Measurements from ENCODE around the gene THADA.
A peak's percentile ranks its signal among the peaks of the same experiment; 100 is the strongest.

Gene THADA

DNA sequence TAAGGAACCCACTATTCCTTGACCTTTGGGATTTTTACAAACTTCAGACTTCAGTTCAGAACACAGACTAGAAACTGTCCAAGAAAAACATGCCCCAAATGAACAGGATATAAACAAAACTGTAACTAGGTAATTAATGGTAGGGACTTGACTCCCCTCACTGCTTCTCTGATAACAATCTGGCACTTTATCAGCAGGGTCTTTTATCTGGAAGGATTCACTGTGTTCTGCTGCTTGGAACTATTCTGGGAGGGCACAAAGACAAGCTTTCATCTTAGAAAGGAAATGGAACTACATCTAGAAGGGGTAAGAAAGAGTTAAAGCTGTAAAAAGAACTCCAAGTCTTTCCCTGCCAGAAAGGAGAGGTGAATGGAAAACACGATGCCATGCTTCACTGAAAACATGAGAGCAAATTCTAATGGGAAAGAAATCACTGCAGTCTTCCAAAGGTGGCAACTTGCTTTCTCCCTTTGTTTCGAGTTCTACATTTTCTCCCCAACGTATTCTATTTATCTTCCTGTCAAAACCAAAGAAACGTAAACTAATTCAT, 181.2 kb downstream of the THADA start:
- Mint-ChIP-seq H3K36me3 (peaks cover 12 to 45% of the 10 kb centered on the region in 2 donors), H3K27me3 (no peaks in the 10 kb centered on the region), H3K4me3 (no peak overlapping the region), H3K27ac (no peak overlapping the region), H3K4me1 (peaks cover 5 to 8% of the 10 kb centered on the region in 2 donors), H3K9me3 (no peaks in the 10 kb centered on the region)
- ATAC-seq (replicated peaks) (no peak), DNase-seq (no peak)

DNA sequence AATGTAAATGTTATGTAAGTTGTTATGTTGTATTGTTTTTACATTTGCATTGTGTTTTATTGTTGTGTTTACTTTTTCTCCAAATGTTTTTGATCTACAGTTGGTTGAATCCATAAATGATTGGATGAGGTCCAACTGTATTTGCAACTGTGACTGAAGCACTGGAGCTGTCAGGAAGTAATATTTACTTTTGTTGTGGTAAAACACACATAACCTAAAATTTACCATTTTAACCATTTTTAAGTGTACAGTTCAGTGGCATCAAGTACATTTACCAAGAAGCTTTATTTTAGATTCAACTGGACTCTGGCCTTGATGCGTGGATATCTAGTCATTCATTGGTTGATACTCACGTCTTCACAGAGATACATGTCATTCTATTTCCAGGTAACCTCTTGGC, 181.8 kb downstream of the THADA start:
- H3K4me3 Mint-ChIP-seq, result no peak overlapping the region
- H3K4me1 Mint-ChIP-seq, result peaks cover 5 to 9% of the 10 kb centered on the region in 2 donors
- no peaks in the 10 kb centered on the region for H3K9me3 Mint-ChIP-seq
- H3K36me3 Mint-ChIP-seq, result peaks cover 10 to 42% of the 10 kb centered on the region in 2 donors
- ATAC-seq (replicated peaks), result no peak
- no peak for DNase-seq
- no peak overlapping the region for H3K27ac Mint-ChIP-seq
- no peaks in the 10 kb centered on the region for H3K27me3 Mint-ChIP-seq

DNA sequence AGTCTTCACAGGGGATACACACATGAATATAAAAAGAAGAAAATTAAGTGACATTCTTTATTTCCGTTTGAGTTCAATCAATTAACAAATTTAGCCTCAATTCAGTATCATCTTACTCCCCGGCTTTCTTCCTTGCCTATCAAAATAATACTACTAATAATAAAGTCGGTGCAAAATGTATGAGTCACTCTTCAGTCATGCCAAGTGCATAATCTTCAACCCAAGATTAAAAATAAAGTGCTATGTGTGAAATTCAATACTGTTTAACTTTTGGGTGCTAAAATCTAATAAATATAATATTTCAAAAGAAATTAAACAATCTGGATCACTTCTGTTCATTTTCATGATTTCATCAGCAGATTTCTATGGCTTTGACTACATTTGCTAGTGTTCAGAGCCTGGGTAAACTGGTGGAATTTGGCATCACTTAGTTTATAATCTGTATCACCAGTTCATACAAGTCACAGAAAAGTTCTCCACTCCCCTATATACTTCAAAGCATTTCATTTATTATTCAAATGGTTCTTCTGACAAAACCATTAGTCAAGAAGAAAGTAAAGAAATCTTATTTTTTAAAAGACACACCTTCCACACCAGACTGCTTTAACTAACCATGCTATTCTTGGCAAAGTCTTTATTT, 183.6 kb downstream of the THADA start:
- ATAC-seq (replicated peaks) (no peak), DNase-seq (no peak)
- H3K4me3 Mint-ChIP-seq, result no peak overlapping the region
- H3K27ac Mint-ChIP-seq, result no peak overlapping the region
- no peaks in the 10 kb centered on the region for H3K27me3 Mint-ChIP-seq
- H3K36me3 Mint-ChIP-seq, result peaks cover 5 to 28% of the 10 kb centered on the region in 2 donors
- peaks cover 6 to 14% of the 10 kb centered on the region in 2 donors for H3K4me1 Mint-ChIP-seq
- no peaks in the 10 kb centered on the region for H3K9me3 Mint-ChIP-seq

DNA sequence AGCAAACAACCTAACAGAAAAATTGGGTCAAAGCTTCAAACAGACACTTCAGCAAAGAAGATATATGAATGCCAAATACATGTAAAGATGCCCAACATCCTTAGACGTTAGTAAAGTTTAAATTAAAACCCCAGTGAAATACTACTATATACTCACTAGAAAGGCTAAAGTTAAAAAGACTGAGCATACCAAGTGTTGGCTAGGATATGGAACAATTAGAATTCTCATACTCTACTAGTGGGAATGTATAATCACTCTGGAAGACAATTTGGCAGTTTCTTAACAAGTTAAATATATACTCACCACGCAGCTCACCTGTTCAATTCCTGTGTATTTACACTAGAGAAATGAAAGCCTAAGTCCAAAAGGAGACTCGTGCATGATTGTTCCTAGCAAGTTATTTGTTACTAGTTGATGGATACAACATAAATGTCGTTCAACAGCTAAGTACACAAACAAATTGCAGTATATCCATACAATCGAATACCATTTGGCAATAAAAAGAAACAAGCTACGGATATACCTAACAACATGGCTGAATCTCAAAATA, 185.7 kb downstream of the THADA start:
- ATAC-seq (replicated peaks), result no peak
- H3K36me3 Mint-ChIP-seq, result peaks cover 5 to 26% of the 10 kb centered on the region in 2 donors
- peaks cover 6 to 13% of the 10 kb centered on the region in 2 donors for H3K4me1 Mint-ChIP-seq
- no peaks in the 10 kb centered on the region for H3K27me3 Mint-ChIP-seq
- H3K27ac Mint-ChIP-seq, result no peak overlapping the region
- H3K9me3 Mint-ChIP-seq, result no peaks in the 10 kb centered on the region
- no peak for DNase-seq
- H3K4me3 Mint-ChIP-seq, result no peak overlapping the region

DNA sequence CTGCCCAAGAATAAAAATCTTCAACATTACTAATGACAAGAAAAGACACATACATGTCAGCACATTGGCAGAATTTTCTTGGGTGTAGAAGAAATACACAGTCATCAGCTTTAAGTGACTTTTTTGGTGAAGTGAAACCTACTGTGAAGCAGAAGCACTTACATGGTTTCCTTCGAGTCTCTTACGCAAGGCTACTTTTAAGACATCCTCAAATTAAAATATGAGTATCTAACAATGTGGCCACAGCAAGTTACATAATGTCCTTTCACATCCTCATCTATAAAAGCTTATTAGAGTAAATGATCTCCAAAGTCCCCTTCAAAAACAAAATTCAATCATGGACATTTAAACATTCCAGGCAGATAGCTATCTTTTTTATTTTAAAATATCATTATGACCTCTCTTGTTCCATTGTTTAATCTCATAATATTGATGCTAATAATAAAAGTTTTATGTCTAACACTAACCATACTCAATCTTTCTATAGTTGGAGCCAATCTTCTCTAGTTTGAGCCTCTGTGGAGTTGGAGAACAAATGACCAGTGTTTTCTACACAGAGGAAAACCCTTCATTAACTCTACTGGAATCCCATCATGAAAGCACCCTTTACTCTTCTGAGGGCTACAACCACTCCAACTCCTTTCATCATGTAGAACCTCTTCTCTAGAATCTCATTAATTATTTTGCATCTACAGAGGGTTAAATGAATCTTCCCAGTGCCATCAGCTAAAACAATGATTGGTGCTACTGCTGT, 187.3 kb downstream of the THADA start:
- Mint-ChIP-seq H3K4me3 (no peak overlapping the region), H3K9me3 (no peaks in the 10 kb centered on the region), H3K27ac (no peak overlapping the region), H3K27me3 (no peaks in the 10 kb centered on the region), H3K36me3 (peaks cover 7 to 20% of the 10 kb centered on the region in 2 donors), H3K4me1 (peaks cover 11 to 13% of the 10 kb centered on the region in 2 donors)
- DNase-seq (no peak), ATAC-seq (replicated peaks) (peak; percentile 97 to 98)

DNA sequence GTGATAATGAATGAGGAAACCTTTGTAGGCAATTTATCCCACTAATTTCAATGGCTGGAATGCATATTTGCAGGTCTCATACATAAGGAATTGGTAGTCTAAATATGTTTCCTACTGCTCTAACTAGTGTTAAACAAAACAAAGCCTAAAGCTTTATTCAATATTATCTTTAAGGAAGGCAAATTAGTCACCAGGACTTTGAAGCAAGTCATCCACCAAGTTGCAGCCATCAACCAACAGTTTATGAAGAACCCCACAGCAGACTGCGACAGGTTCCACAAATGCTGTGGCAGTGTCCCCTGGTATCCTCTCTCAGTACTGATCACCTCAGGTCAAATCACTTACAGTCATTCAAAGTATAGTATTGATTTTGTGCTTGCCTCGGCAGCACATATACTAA, 187.9 kb downstream of the THADA start:
- no peaks in the 10 kb centered on the region for H3K9me3 Mint-ChIP-seq
- peaks cover 4 to 19% of the 10 kb centered on the region in 2 donors for H3K36me3 Mint-ChIP-seq
- H3K27ac Mint-ChIP-seq, result no peak overlapping the region
- ATAC-seq (replicated peaks), result peak; percentile 4 to 62
- no peaks in the 10 kb centered on the region for H3K27me3 Mint-ChIP-seq
- no peak overlapping the region for H3K4me3 Mint-ChIP-seq
- DNase-seq, result no peak
- peaks cover 12 to 13% of the 10 kb centered on the region in 2 donors for H3K4me1 Mint-ChIP-seq

DNA sequence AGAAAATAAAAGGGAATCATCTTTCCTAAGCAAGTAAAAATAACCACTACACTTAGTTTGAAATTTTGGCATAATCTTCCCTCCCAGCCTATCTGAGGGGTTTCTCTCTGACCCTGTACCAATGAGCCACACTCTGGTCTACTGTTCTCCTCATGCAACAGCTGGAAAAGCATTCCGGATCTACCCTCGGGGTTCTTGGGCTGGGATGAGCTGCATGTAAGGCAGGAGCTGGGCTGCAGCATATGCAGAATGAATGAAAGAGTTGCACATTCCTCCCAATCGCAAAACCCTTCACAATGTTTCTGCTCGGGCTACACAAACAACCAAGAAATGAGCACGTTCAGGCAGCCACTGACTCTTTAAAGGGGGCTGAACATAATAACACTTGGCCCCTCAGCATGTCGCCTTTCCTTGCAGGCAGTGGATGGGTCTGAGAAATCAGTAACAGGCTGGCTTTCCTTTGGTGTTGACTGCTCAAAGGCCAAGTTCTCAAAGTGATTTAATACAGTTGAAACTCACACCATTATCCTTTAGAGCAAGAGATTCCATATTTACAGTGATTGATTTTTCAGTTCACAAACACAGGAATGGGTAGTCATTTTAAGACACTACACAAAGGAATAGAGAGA, 189.1 kb downstream of the THADA start:
- no peak for DNase-seq
- H3K36me3 Mint-ChIP-seq, result peaks cover 4 to 19% of the 10 kb centered on the region in 2 donors
- H3K4me1 Mint-ChIP-seq, result peaks cover 18 to 23% of the 10 kb centered on the region in 2 donors
- H3K27me3 Mint-ChIP-seq, result no peaks in the 10 kb centered on the region
- H3K9me3 Mint-ChIP-seq, result no peaks in the 10 kb centered on the region
- H3K4me3 Mint-ChIP-seq, result no peak overlapping the region
- H3K27ac Mint-ChIP-seq, result no peak overlapping the region
- no peak for ATAC-seq (replicated peaks)

DNA sequence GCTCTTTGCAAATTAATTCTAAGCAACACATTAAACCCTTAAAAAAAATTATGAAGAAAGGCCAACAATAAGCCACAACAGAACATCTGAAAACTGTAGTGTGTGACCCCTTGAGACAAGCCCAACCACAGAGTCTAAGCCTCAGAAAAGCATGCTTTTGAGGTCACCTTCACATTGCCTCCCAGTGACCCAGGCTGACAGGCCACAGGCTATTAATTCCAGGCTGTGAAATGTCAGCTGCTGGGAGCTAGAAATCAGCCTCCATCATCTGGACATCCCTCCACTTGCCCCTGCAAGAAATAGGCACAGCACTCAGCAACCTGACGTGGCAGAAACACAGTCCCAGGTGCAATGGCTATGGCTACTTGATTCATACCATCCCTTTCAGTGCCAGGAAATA, 190.0 kb downstream of the THADA start:
- H3K9me3 Mint-ChIP-seq, result no peaks in the 10 kb centered on the region

DNA sequence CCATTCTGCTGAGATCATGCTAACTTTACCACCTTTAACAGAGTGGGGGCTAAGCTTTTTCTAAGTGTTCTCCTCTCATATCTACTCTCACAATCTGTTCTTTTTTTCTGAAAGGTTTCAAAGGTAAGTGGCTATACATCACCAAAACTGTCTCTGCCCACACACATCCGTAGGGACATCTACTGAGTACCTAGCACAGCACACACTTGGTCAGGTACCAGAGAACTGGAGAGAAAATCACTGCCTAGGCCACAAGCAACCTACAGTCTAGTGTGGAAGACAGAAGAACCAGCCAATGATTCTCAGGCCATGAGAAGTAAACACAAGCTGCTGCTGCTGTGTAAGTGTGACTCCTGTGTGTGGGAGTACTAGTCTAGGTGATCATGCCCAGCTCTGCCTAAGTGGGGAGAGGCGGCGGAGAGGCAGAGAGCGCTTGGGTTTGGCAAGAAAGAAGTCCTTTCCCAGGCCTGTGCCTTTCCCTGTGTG, 193.3 kb downstream of the THADA start:
- H3K27ac Mint-ChIP-seq, result no peak overlapping the region
- no peaks in the 10 kb centered on the region for H3K27me3 Mint-ChIP-seq
- peaks cover 9 to 32% of the 10 kb centered on the region in 2 donors for H3K36me3 Mint-ChIP-seq
- peak; percentile 38 to 52 for ATAC-seq (replicated peaks)
- no peaks in the 10 kb centered on the region for H3K9me3 Mint-ChIP-seq
- H3K4me1 Mint-ChIP-seq, result peaks cover 10 to 12% of the 10 kb centered on the region in 2 donors
- DNase-seq, result no peak
- no peak overlapping the region for H3K4me3 Mint-ChIP-seq

More for the DNA sequence above, 190.0 kb downstream of the THADA start:
- no peak overlapping the region for H3K4me3 Mint-ChIP-seq
- H3K36me3 Mint-ChIP-seq, result peaks cover 3 to 18% of the 10 kb centered on the region in 2 donors
- DNase-seq (no peak), ATAC-seq (replicated peaks) (no peak)
- H3K27me3 Mint-ChIP-seq, result no peaks in the 10 kb centered on the region
- H3K4me1 Mint-ChIP-seq, result peaks cover 18 to 23% of the 10 kb centered on the region in 2 donors
- H3K27ac Mint-ChIP-seq, result no peak overlapping the region

DNA sequence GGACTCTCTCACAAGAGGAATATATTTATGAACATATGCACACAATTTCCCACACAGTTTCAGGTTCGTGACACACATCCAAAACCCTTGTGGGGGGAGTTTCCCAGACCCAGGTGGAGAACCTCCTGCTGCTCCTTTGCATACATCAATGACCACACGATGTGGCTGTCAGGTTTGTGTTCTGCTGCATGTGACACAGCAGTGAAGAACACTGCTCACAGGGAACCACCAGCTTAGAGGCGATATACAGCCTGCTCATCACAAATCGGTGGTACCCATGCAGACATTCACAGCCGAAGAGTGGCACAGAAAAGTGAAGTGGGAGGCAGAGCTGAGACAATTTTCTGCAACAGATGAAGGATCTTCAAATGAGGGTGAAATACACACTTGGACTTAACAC, 193.8 kb downstream of the THADA start:
- peak; percentile 90 to 99 for ATAC-seq (replicated peaks)
- DNase-seq, result peak; percentile 36
- H3K36me3 Mint-ChIP-seq, result peaks cover 11 to 34% of the 10 kb centered on the region in 2 donors
- no peaks in the 10 kb centered on the region for H3K9me3 Mint-ChIP-seq
- peaks cover 10 to 12% of the 10 kb centered on the region in 2 donors for H3K4me1 Mint-ChIP-seq
- no peak overlapping the region for H3K4me3 Mint-ChIP-seq
- no peaks in the 10 kb centered on the region for H3K27me3 Mint-ChIP-seq
- no peak overlapping the region for H3K27ac Mint-ChIP-seq

DNA sequence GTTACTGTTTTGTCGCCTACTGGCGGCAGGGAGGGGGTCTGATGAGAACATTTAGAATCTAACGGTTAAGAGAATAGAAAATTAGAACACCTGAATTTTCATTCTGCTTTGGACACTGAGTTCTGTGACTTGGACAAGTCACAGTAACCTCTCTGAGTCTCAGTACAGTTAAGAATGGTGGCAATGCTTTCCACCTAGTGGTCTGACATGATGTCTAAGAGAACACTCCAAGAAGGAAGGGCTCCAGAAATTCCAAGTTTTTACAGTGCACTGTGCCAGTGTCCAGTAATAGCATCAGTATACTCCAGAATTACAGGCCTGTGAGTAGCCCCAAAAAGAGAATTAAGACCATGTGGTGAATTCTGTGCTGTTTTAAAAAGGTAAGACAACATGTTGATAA, 195.3 kb downstream of the THADA start:
- DNase-seq (no peak), ATAC-seq (replicated peaks) (no peak)
- H3K4me1 Mint-ChIP-seq, result peaks cover 10 to 12% of the 10 kb centered on the region in 2 donors
- no peaks in the 10 kb centered on the region for H3K9me3 Mint-ChIP-seq
- H3K27me3 Mint-ChIP-seq, result no peaks in the 10 kb centered on the region
- no peak overlapping the region for H3K27ac Mint-ChIP-seq
- H3K4me3 Mint-ChIP-seq, result no peak overlapping the region
- H3K36me3 Mint-ChIP-seq, result peaks cover 14 to 40% of the 10 kb centered on the region in 2 donors

DNA sequence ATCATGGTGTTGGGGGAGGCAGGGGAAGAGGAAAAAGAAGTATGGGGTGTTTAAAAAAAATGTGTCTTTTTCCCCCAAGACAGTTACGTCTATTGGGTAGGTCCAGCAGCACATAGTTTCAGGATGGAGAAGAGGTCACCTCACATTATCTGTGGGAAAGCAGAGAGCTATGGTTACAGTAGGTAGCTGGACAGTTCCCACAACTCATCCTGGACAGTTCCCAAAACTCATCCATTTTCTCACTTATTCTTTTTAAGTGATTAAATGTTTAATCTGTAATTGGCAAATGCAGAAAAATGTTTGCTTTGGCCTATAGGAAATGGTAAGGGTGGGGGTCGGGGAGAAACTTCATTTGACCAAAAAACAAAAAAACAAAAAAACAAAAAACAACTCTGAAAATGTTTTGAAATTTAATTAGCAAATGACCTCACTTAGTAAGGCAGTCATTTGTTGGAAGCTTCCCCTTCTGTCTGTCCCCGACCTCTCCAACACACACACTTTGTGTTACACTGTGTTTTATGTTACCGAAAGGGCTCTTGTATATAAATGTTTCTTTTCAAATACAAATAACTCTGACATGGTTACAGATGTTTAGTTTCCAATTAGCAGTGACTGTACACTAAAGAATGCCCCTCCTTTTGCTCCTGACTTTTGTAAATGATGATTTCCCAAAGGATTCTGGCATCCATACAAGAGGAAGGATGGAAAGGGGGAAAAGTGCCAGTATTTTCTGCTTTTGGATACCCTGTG, 196.1 kb downstream of the THADA start:
- peaks cover 10 to 12% of the 10 kb centered on the region in 2 donors for H3K4me1 Mint-ChIP-seq
- ATAC-seq (replicated peaks) (no peak), DNase-seq (no peak)
- no peaks in the 10 kb centered on the region for H3K9me3 Mint-ChIP-seq
- no peak overlapping the region for H3K27ac Mint-ChIP-seq
- no peak overlapping the region for H3K4me3 Mint-ChIP-seq
- peaks cover 21 to 42% of the 10 kb centered on the region in 2 donors for H3K36me3 Mint-ChIP-seq
- H3K27me3 Mint-ChIP-seq, result no peaks in the 10 kb centered on the region

DNA sequence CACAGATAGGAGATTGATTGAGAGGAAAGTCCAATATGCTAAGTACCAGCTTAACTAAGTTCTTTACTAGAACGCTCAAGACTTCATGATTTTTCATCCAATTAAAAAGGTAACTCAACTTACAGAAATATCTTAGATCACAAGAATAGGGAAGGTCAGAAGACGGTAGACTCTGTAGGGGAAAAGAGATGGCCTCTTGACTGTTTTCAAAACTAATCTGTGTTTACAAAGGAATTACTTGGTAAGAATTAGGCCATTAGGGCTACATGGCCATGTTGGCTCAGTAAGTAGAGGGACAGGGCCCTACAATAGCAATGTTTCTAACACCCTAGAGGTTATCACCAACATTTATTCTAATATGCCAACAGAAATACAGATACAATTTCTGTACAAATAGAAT, 196.7 kb downstream of the THADA start:
- H3K27ac Mint-ChIP-seq, result no peak overlapping the region
- H3K9me3 Mint-ChIP-seq, result no peaks in the 10 kb centered on the region
- ATAC-seq (replicated peaks) (no peak), DNase-seq (no peak)
- H3K4me3 Mint-ChIP-seq, result no peak overlapping the region
- no peaks in the 10 kb centered on the region for H3K27me3 Mint-ChIP-seq
- H3K4me1 Mint-ChIP-seq, result peaks cover 9 to 10% of the 10 kb centered on the region in 2 donors
- peaks cover 22 to 41% of the 10 kb centered on the region in 2 donors for H3K36me3 Mint-ChIP-seq
